SKM-1 treated with dmso at 0.1 percent for 144 hours (cell line): ENCODE data around the gene KCTD1.

ENCODE experiments used
- DNase-seq: peaks from one replicate; lab custom pipeline; 2025; ENCODE audit not compliant: unreplicated experiment; lab: John Stamatoyannopoulos, UW

Gene KCTD1

GRCh38 chr18:26487437-26487836 lies 60.9 kb downstream of the KCTD1 start:
- DNase-seq: no peak

- no peak for DNase-seq
Observed at GRCh38 chr18:26483633-26484032, 64.7 kb downstream of the KCTD1 start.

GRCh38 chr18:26482569-26482968 lies 65.8 kb downstream of the KCTD1 start:
- DNase-seq: no peak

- no peak for DNase-seq
Observed at GRCh38 chr18:26480897-26481795, 67.2 kb downstream of the KCTD1 start.

- DNase-seq: no peak
Observed at GRCh38 chr18:26479681-26480079, 68.7 kb downstream of the KCTD1 start.

- no peak for DNase-seq
Observed at GRCh38 chr18:26479065-26479680, 69.2 kb downstream of the KCTD1 start.

- DNase-seq: no peak
Observed at GRCh38 chr18:26477828-26478466, 70.4 kb downstream of the KCTD1 start.

GRCh38 chr18:26476697-26477096 lies 71.7 kb downstream of the KCTD1 start:
- DNase-seq: no peak

GRCh38 chr18:26474542-26474941 lies 73.8 kb downstream of the KCTD1 start:
- DNase-seq: no peak

GRCh38 chr18:26473672-26474071 lies 74.7 kb downstream of the KCTD1 start:
- no peak for DNase-seq

- no peak for DNase-seq
Observed at GRCh38 chr18:26471826-26472225, 76.5 kb downstream of the KCTD1 start.

- no peak for DNase-seq
Observed at GRCh38 chr18:26471027-26471426, 77.3 kb downstream of the KCTD1 start.

GRCh38 chr18:26470011-26470637 lies 78.2 kb downstream of the KCTD1 start:
- no peak for DNase-seq

GRCh38 chr18:26468931-26469340 lies 79.4 kb downstream of the KCTD1 start:
- no peak for DNase-seq

GRCh38 chr18:26466026-26466425 lies 82.3 kb downstream of the KCTD1 start:
- DNase-seq: no peak

- DNase-seq: no peak
Observed at GRCh38 chr18:26465431-26465830, 82.9 kb downstream of the KCTD1 start.

GRCh38 chr18:26464128-26465011 lies 84.0 kb downstream of the KCTD1 start:
- no peak for DNase-seq

GRCh38 chr18:26462355-26462754 lies 86.0 kb downstream of the KCTD1 start:
- DNase-seq: no peak

- no peak for DNase-seq
Observed at GRCh38 chr18:26461405-26461804, 86.9 kb downstream of the KCTD1 start.

- no peak for DNase-seq
Observed at GRCh38 chr18:26460449-26461091, 87.8 kb downstream of the KCTD1 start.
